ENCODE results near the gene VSIG2.

VSIG2 gene

GRCh38 chr11:124736736-124737135 is 15.3 kb downstream of the VSIG2 start:
- in situ Hi-C loops (cut with HindIII; ENCODE audit: low sequenced_read_pairs), result no loop called here
- no peak overlapping the region for H3K4me3 ChIP-seq (ENCODE audit: low read depth, low read length)
- DNase-seq (ENCODE audit: low read depth, low spot score), result no peak
- no peak for TF ChIP-seq CTCF (IDR thresholded peaks at IDR 0.05; ENCODE audit: low read depth, low read length)

GRCh38 chr11:124732230-124732629 is 19.8 kb downstream of the VSIG2 start:
- no peak overlapping the region for H3K4me3 ChIP-seq (ENCODE audit: low read depth, low read length)
- in situ Hi-C loops (cut with HindIII; ENCODE audit: low sequenced_read_pairs), result no loop called here
- TF ChIP-seq CTCF (IDR thresholded peaks at IDR 0.05; ENCODE audit: low read depth, low read length), result no peak
- no peak for DNase-seq (ENCODE audit: low read depth, low spot score)

- TF ChIP-seq CTCF (IDR thresholded peaks at IDR 0.05; ENCODE audit: low read depth, low read length), result no peak
- in situ Hi-C loops (cut with HindIII; ENCODE audit: low sequenced_read_pairs), result no loop called here
- H3K4me3 ChIP-seq (ENCODE audit: low read depth, low read length), result no peak overlapping the region
- no peak for DNase-seq (ENCODE audit: low read depth, low spot score)
Observed at GRCh38 chr11:124729571-124729970, 22.5 kb downstream of the VSIG2 start.

GRCh38 chr11:124728134-124728533 is 23.9 kb downstream of the VSIG2 start:
- H3K4me3 ChIP-seq (ENCODE audit: low read depth, low read length), result no peak overlapping the region
- no peak for DNase-seq (ENCODE audit: low read depth, low spot score)
- TF ChIP-seq CTCF (IDR thresholded peaks at IDR 0.05; ENCODE audit: low read depth, low read length), result no peak
- in situ Hi-C loops (cut with HindIII; ENCODE audit: low sequenced_read_pairs), result no loop called here

GRCh38 chr11:124727474-124727873 is 24.6 kb downstream of the VSIG2 start:
- no peak for DNase-seq (ENCODE audit: low read depth, low spot score)
- no peak overlapping the region for H3K4me3 ChIP-seq (ENCODE audit: low read depth, low read length)
- in situ Hi-C loops (cut with HindIII; ENCODE audit: low sequenced_read_pairs), result no loop called here
- no peak for TF ChIP-seq CTCF (IDR thresholded peaks at IDR 0.05; ENCODE audit: low read depth, low read length)

GRCh38 chr11:124725719-124726105 is 26.3 kb downstream of the VSIG2 start:
- in situ Hi-C loops (cut with HindIII; ENCODE audit: low sequenced_read_pairs), result no loop called here
- no peak for TF ChIP-seq CTCF (IDR thresholded peaks at IDR 0.05; ENCODE audit: low read depth, low read length)
- DNase-seq (ENCODE audit: low read depth, low spot score), result peak; percentile 54
- no peak overlapping the region for H3K4me3 ChIP-seq (ENCODE audit: low read depth, low read length)

Data from astrocyte of the spinal cord (primary cell).